CD4-positive, alpha-beta T cell treated with Interleukin-15 for 4 hours (primary cell): ENCODE results near the gene RFTN2.
"Not testable (repeated sequence)": the region's sequence is repeated elsewhere in the genome, so short reads cannot be mapped to it uniquely, and the experiment has no call there.

Experiments used
- DNase-seq: peaks from one replicate; pipeline ENCODE4 v3.0.0-alpha.2; 2020; ENCODE audit warnings: low spot score

The RFTN2 gene

GRCh38 chr2:197675246-197675645 lies at the start of gene RFTN2:
TSS of gene RFTN2 (minus strand) at chr2:197675587. CDS start at chr2:197675458, 129 bp downstream.
- no peak for DNase-seq

GRCh38 chr2:197717863-197718262 lies 42.5 kb upstream of the RFTN2 start:
- DNase-seq = no peak

- DNase-seq = no peak
Observed at GRCh38 chr2:197713271-197713670, 37.9 kb upstream of the RFTN2 start.

- no peak for DNase-seq
Observed at GRCh38 chr2:197711578-197711977, 36.2 kb upstream of the RFTN2 start.

GRCh38 chr2:197710424-197711042 lies 35.1 kb upstream of the RFTN2 start:
- DNase-seq = no peak

- not testable (repeated sequence) for DNase-seq
Observed at GRCh38 chr2:197709140-197709539, 33.8 kb upstream of the RFTN2 start.

GRCh38 chr2:197708331-197708730 lies 32.9 kb upstream of the RFTN2 start:
- DNase-seq = no peak

GRCh38 chr2:197707316-197708213 lies 32.2 kb upstream of the RFTN2 start:
- DNase-seq = peak; percentile 32

- DNase-seq = no peak
Observed at GRCh38 chr2:197706839-197707207, 31.4 kb upstream of the RFTN2 start.

- DNase-seq = no peak
Observed at GRCh38 chr2:197705912-197706838, 30.8 kb upstream of the RFTN2 start.

- DNase-seq = peak; percentile 93
Observed at GRCh38 chr2:197705121-197705911, 29.9 kb upstream of the RFTN2 start, which contains the start of gene MARS2. TSS of gene MARS2 (plus strand) at chr2:197705369. CDS start at chr2:197705406, 37 bp downstream.

- no peak for DNase-seq
Observed at GRCh38 chr2:197704434-197705120, 29.2 kb upstream of the RFTN2 start.

GRCh38 chr2:197700960-197701359 lies 25.6 kb upstream of the RFTN2 start:
- DNase-seq = no peak

- not testable (repeated sequence) for DNase-seq
Observed at GRCh38 chr2:197699724-197700123, 24.3 kb upstream of the RFTN2 start.

- not testable (repeated sequence) for DNase-seq
Observed at GRCh38 chr2:197696571-197696970, 21.2 kb upstream of the RFTN2 start.

GRCh38 chr2:197695971-197696370 lies 20.6 kb upstream of the RFTN2 start:
- not testable (repeated sequence) for DNase-seq

GRCh38 chr2:197695206-197695605 lies 19.8 kb upstream of the RFTN2 start:
- not testable (repeated sequence) for DNase-seq

- DNase-seq = no peak
Observed at GRCh38 chr2:197677483-197677882, 2.1 kb upstream of the RFTN2 start.

GRCh38 chr2:197677056-197677455 lies 1.7 kb upstream of the RFTN2 start:
- no peak for DNase-seq

- DNase-seq = no peak
Observed at GRCh38 chr2:197675711-197676188, 363 bp upstream of the RFTN2 start.

GRCh38 chr2:197674591-197674990 lies 796 bp downstream of the RFTN2 start:
- DNase-seq = no peak
